Uterus (tissue), 2 donors: ENCODE data around the gene SLCO3A1.

Experiments used
- CTCF ChIP-seq, 4 experiments: fragments of 200-600 bp in 2 of 4; fragments of 450-650 bp in 2 of 4; sonication (generic) in 2 of 4; IDR thresholded peaks; one replicate each; pipeline ENCODE4 v1.5.1; 2016 to 2019; ENCODE audit warnings: antibody characterized with exemption in 4 of 4, mild to moderate bottlenecking in 2 of 4, moderate library complexity in 1 of 4
- POLR2A ChIP-seq, 2 donors: fragments of 450-650 bp; IDR thresholded peaks; one replicate each; pipeline ENCODE4 v1.6.1; 2016; ENCODE audit warnings: antibody characterized with exemption in 2 of 2, mild to moderate bottlenecking in 1 of 2, moderate library complexity in 1 of 2

- TF ChIP-seq POLR2A (IDR thresholded peaks at IDR 0.05): no peak
- TF ChIP-seq CTCF (IDR thresholded peaks at IDR 0.05): no peak
Observed at GRCh38 chr15:92163641-92164040, 310.1 kb downstream of the SLCO3A1 start.
